ENCODE measurements around the gene MAP3K10. TPM values are rescaled to one million over a fixed set of nuclear protein-coding genes. Genes with fewer than 3 reads are reported as not detected.
A peak's percentile ranks its signal among the peaks of the same experiment; 100 is the strongest.

MAP3K10 gene
- total and polyA plus RNA-seq, 2 of the 4 experiments (the other 2 are of a cell fraction) = 1.8 to 5.5 TPM

GRCh38 chr19:40217027-40217810 is 26.0 kb downstream of the MAP3K10 start:
- Histone ChIP-seq H2AFZ (replicated peaks; ENCODE audit: low read length, poor library complexity) (peak overlapping the region; percentile 63), H3K9me1 (ENCODE audit: insufficient read depth, low read length) (peaks cover 11% of the 10 kb centered on the region), H2BK5ac (ENCODE audit: low read depth, low read length, poor library complexity, severe bottlenecking) (no peak overlapping the region), H3K14ac (replicated peaks; ENCODE audit: low read depth, low read length) (no peak overlapping the region), H3K9ac (ENCODE audit: low read depth, low read length) (no peak overlapping the region), H4K91ac (ENCODE audit: insufficient read depth, low read depth, low read length) (no peak overlapping the region), H3K4ac (ENCODE audit: low read depth, low read length) (no peak overlapping the region), H3K27ac (ENCODE audit: insufficient read depth, low read length) (no peak overlapping the region), H4K8ac (ENCODE audit: low read depth in 2 of 2, low read length in 2 of 2) (no peak overlapping the region), H3K9me3 (ENCODE audit: control insufficient read depth, insufficient read depth, low read length) (no peaks in the 10 kb centered on the region), H4K20me1 (ENCODE audit: insufficient read depth, low read length) (no peaks in the 10 kb centered on the region), H3K79me1 (ENCODE audit: low read depth in 1 of 2, low read length in 2 of 2) (no peaks in the 10 kb centered on the region), H3K4me1 (ENCODE audit: control insufficient read depth, insufficient read depth, low read length) (no peaks in the 10 kb centered on the region), H3K27me3 (ENCODE audit: control insufficient read depth, insufficient read depth, low read length) (peaks cover 15% of the 10 kb centered on the region), H3K4me3 (ENCODE audit: insufficient read depth, low read depth, low read length) (no peak overlapping the region), H3K18ac (ENCODE audit: low read depth, low read length) (no peak overlapping the region), H2AK9ac (replicated peaks; ENCODE audit: low read depth, low read length, poor library complexity) (no peak overlapping the region), H2AK5ac (ENCODE audit: low read depth, low read length) (no peak overlapping the region), H3K56ac (ENCODE audit: extremely low read depth, insufficient read depth, low read length) (no peak overlapping the region), H3K23ac (ENCODE audit: low read depth, low read length) (no peak overlapping the region), H2BK120ac (ENCODE audit: low read depth, low read length) (no peak overlapping the region), H2BK15ac (ENCODE audit: low read depth, low read length) (no peak overlapping the region), H3K36me3 (ENCODE audit: control insufficient read depth, insufficient read depth, low read length) (peaks cover 9% of the 10 kb centered on the region; the same call in 1 of the 2 replicates), H2BK20ac (ENCODE audit: low read depth, low read length) (no peak overlapping the region), H4K5ac (ENCODE audit: low read depth, low read length) (no peak overlapping the region), H3K4me2 (ENCODE audit: low read depth, low read length) (no peak overlapping the region)
- in situ Hi-C loops (cut with MboI; ENCODE audit: low sequenced_read_pairs) (no loop called here), intact Hi-C loops (cut with micrococcal nuclease) (no loop called here), dilution Hi-C loops (cut with HindIII; ENCODE audit: low sequenced_read_pairs, unreplicated experiment) (no loop called here)
- ATAC-seq (ENCODE audit: low read depth) = no peak
- DNase-seq = no peak
- ChIA-PET POLR2A (ENCODE audit: unreplicated experiment) (no interaction called here), CTCF (no interaction called here)
- WGBS, 2 experiments (ENCODE audit: extremely low coverage in 2 of 2, insufficient read length in 1 of 2) = 14% methylated on average over 28 of the region's 54 CpGs; no CpG with 5 or more reads in 1 of the 2 experiments
- BruUV-seq (replicated peaks) = no TSS peak
- TF ChIP-seq, protein P1, sequence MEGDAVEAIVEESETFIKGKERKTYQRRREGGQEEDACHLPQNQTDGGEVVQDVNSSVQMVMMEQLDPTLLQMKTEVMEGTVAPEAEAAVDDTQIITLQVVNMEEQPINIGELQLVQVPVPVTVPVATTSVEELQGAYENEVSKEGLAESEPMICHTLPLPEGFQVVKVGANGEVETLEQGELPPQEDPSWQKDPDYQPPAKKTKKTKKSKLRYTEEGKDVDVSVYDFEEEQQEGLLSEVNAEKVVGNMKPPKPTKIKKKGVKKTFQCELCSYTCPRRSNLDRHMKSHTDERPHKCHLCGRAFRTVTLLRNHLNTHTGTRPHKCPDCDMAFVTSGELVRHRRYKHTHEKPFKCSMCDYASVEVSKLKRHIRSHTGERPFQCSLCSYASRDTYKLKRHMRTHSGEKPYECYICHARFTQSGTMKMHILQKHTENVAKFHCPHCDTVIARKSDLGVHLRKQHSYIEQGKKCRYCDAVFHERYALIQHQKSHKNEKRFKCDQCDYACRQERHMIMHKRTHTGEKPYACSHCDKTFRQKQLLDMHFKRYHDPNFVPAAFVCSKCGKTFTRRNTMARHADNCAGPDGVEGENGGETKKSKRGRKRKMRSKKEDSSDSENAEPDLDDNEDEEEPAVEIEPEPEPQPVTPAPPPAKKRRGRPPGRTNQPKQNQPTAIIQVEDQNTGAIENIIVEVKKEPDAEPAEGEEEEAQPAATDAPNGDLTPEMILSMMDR (conservative IDR thresholded peaks at IDR 0.05; ENCODE audit: low read depth, low read length) = peak; percentile 27; the same call in 1 of the 2 replicates
- TF ChIP-seq RAD21 (IDR thresholded peaks at IDR 0.05; ENCODE audit: low read length) (no peak), SMC3 (IDR thresholded peaks at IDR 0.05; ENCODE audit: low read depth, low read length) (no peak)
